Measurements from ENCODE around the gene ZGPAT.

The ZGPAT gene

DNA sequence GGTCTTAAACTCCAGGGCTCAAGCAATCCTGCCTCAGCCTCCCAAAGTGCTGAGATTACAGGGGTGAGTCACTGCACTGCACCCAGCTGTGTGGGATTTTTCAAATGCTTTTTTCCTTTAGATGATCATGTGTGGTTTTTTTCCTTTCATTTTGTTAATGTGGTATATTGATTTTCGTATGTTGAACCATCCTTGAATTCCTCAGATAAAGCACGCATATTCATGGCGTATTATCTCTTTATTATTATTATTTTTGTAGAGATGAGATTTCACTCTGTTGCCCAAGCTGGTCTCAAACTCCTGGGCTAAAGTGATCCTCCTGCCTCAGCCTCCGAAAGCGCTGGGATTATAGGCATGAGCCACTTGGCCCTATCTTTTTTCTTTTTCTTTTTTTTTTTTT, 7.0 kb downstream of the ZGPAT start:
- TF ChIP-seq, protein P1, sequence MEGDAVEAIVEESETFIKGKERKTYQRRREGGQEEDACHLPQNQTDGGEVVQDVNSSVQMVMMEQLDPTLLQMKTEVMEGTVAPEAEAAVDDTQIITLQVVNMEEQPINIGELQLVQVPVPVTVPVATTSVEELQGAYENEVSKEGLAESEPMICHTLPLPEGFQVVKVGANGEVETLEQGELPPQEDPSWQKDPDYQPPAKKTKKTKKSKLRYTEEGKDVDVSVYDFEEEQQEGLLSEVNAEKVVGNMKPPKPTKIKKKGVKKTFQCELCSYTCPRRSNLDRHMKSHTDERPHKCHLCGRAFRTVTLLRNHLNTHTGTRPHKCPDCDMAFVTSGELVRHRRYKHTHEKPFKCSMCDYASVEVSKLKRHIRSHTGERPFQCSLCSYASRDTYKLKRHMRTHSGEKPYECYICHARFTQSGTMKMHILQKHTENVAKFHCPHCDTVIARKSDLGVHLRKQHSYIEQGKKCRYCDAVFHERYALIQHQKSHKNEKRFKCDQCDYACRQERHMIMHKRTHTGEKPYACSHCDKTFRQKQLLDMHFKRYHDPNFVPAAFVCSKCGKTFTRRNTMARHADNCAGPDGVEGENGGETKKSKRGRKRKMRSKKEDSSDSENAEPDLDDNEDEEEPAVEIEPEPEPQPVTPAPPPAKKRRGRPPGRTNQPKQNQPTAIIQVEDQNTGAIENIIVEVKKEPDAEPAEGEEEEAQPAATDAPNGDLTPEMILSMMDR (IDR thresholded peaks at IDR 0.05): no peak

DNA sequence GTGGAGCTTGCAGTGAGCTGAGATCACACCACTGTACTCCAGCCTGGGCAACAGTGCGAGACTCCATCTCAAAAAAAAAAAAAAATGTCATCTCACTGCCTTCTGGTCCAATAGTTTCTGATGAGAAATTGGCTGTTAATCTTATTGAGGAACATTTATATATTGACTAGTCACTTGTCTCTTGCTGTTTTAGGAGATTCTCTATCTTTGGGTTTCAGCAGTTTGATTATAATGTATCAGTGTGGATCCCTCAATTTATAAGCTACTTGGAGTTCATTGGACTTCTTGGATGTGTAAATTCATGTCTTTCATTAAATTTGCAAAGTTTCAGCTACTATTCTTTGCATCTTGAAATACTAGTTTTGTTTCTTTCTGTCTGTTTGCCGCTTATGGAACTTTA, 11.2 kb downstream of the ZGPAT start:
- TF ChIP-seq, protein P1 (IDR thresholded peaks at IDR 0.05): no peak

DNA sequence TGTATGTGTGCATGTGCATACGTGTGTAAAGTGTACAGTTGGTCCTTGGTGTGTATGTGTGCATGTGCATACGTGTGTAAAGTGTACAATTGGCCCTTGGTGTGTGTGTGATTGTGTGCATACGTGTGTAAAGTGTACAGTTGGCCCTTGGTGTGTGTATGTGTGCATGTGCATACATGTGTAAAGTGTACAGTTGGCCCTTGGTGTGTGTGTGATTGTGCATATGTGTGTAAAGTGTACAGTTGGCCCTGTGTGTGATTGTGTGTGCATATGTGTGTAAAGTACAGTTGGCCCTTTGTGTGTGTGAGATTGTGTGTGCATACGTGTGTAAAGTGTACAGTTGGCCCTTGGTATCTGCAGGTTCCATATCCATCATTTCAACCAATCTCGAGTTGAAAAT, 23.6 kb downstream of the ZGPAT start:
- TF ChIP-seq, protein P1 (IDR thresholded peaks at IDR 0.05): no peak

DNA sequence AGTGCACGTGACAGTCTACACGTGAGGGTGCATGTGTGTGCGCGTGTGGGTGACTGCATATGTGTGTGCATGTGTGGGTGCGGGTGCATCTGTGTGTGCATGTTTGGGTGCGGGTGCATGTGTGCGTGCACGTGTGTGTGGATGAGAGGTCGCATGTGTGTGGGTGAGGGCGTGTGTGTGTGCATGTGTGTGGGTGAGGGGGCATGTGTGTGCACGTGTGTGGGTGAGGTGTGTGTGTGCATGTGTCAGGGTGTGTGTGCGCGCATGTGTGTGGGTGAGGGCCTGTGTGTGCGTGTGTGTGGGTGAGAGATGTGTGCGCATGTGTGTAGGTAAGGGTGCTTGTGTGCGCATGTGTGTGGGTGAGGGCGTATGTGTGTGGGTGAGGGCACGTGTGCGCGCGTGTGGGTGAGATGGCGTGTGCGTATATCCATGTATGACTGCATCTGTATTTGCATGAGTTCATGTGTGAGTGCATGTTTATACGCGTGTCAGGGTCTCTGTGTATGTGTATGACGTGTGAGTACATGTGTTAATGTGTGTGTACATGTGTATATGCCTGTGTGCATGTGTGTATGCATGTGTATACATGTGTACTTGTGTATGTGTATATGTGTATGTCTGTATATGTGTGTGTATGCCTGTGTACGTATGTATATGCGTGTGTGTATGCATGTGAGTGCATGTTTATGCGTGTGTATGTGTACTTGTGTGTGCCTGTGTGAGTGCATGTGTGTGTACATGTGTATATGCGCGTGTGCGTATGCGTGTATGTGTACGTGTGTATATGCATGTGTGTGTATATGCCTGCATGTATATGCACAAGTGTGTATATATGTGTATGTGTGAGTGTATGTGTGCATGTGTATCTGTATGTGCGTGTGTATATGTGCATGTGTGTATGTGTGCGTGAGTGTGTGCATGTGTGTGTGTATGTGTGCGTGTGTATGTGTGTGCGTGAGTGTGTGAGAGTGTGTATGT, 24.6 kb downstream of the ZGPAT start:
- TF ChIP-seq, protein P1 (IDR thresholded peaks at IDR 0.05): no peak

DNA sequence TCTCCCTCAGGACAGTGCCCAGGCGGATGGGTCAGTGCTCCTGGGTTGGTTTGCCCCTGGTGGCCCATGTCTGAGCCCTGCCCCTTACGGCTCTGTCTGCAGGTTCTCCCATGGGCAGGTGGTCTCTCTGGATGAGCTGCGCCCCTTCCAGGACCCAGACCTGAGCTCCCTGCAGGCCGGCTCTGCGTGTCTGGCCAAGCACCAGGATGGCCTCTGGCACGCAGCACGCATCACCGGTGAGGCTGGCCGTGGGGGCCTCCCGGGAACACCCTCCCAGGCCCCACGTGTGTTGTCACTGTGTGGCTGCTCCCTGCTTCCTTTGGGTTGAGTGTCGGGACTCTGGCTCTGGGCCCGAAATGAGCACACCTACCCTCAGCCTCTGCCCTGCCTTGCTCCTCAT, 25.3 kb downstream of the ZGPAT start:
- TF ChIP-seq, protein P1 (IDR thresholded peaks at IDR 0.05): no peak

DNA sequence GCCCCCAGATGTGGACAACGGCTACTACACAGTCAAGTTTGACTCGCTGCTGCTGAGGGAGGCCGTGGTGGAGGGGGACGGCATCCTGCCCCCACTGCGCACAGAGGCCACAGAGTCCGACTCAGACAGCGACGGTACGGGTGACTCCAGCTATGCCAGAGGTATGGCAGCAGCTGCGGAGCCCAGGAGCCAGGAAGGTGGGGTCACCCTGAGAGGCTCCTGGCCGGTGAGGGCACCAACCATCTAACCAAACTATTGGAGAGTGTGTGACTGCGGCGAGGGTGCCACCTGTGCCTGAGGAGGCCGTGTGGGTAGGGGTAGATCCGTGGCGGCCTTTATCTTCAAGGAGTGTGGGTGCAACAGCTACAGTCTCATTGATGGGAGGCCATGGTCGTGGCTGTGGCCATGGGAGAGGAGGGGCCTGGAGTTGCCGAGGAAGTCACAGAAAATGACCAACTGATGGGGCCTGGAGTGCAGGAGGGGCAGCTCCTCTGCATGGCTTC, 25.8 kb downstream of the ZGPAT start:
- TF ChIP-seq, protein P1 (IDR thresholded peaks at IDR 0.05): no peak

DNA sequence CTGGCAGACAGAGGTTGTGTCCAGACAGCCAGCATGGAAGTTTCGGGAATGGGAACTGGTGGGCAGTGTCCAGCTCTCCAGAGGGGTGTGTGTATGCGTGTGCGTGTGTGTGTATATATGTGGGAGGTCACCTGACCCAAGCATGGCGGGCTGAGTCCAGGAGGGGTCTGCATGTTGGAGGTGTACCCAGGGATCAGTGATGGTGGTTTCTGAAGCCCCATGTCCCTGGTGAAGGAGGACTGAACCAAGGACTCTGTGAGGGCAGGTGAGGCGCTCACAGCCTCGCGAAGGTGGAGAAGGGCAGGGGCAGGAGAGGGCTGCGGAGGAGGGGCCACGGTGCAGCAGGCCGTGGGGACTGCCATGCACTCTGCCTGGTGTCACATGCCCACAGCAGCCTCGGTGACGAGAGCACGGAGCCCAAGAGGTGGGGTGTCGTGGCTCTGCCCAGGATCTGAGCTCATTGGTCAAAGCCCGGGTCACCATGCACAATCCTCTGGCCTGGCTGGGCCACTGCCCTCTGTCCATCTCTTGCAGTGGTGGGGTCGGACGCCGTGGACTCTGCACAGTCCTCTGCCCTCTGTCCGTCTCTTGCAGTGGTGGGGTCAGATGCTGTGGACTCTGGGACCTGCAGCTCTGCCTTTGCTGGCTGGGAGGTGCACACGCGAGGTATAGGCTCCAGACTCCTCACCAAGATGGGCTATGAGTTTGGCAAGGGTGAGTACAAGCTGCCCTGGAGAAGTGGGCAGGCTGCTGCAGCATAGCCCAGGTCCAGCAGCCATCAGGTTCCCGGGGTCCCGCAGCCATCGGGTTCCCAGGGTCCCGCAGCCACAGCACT, 26.5 kb downstream of the ZGPAT start:
- TF ChIP-seq, protein P1 (IDR thresholded peaks at IDR 0.05): no peak

Measured in LNCAP (cell line).